HepG2 (cell line): ENCODE data around the gene GPC6. TPM values are rescaled to one million over a fixed set of nuclear protein-coding genes. Genes with fewer than 3 reads are reported as not detected.

Experiments
- ATAC-seq: fragments of 200-7000 bp; cut with Tn5 transposase; 3 replicates; pipeline ENCODE4 v1.9.1; 2020; ENCODE audit warnings: mild to moderate bottlenecking, moderate library complexity
- BruUV-seq: library from RNA; stranded (reverse); fragments of 400-500 nt; replicated peaks from 2 replicates; lab custom pipeline; 2021; lab: Mats Ljungman, UMichigan
- CTCF ChIA-PET: fragments of 300-600 bp; formaldehyde crosslinking; extraction: SDS; loops from one replicate; lab custom pipeline; 2021; ENCODE audit warnings: low total read pairs, inconsistent platforms, low intra/inter-chr PET ratio; lab: Yijun Ruan, JAX
- POLR2A ChIA-PET: fragments of 350-600 bp; sonication (Branson Sonifier 250); formaldehyde crosslinking; loops from one replicate; lab custom pipeline; 2020; ENCODE audit warnings: antibody characterized with exemption, inconsistent platforms; lab: Yijun Ruan, JAX
- DNase-seq: peaks from one replicate; pipeline ENCODE4 v3.0.0-alpha.2; 2015; ENCODE audit warnings: low spot score
- FAIRE-seq: peaks from 3 replicates; lab custom pipeline; 2011; peaks lifted over from hg19 to GRCh38; lab: Jason Lieb, UNC
- H2AFZ ChIP-seq: one replicate; pipeline ENCODE4 v1.6.1; 2011; ENCODE audit warnings: low read length, inconsistent platforms
- H3K27ac ChIP-seq: fragments of 300-600 bp; 3 replicates; pipeline ENCODE4 v1.8.0; 2011; ENCODE audit warnings: mixed run types, mild to moderate bottlenecking, mixed read lengths, low read length, inconsistent platforms; ENCODE audit not compliant: insufficient read depth; ENCODE audit errors: extremely low read length
- H3K27me3 ChIP-seq, 2 experiments: fragments of 200-600 bp in 1 of 2; 2 replicates in 1 of 2; 3 replicates in 1 of 2; pipeline versions ENCODE4 v1.6.0 to v1.8.0; 2011; ENCODE audit warnings: low read length in 2 of 2, mild to moderate bottlenecking in 2 of 2, moderate library complexity in 2 of 2, inconsistent platforms in 1 of 2; ENCODE audit not compliant: insufficient read depth in 2 of 2, control insufficient read depth in 1 of 2
- H3K36me3 ChIP-seq, 2 experiments: fragments of 200-600 bp in 1 of 2; replicated peaks in 1 of 2; 2 replicates in 1 of 2; 3 replicates in 1 of 2; pipeline versions ENCODE4 v1.5.1 to v1.8.0; 2011; ENCODE audit warnings: low read length in 2 of 2, inconsistent platforms in 1 of 2; ENCODE audit not compliant: insufficient read depth in 2 of 2, control insufficient read depth in 1 of 2
- H3K4me1 ChIP-seq: 2 replicates; pipeline ENCODE4 v1.5.1; 2012; ENCODE audit warnings: low read length, inconsistent platforms; ENCODE audit not compliant: insufficient read depth
- H3K4me2 ChIP-seq: 2 replicates; pipeline ENCODE4 v1.6.0; 2011; ENCODE audit warnings: low read depth, low read length, inconsistent platforms
- H3K4me3 ChIP-seq, 3 experiments: fragments of 200-600 bp in 1 of 3; sonication (generic), shearing (Covaris generic) in 1 of 3; replicated peaks in 1 of 3; 2 replicates each; pipeline ENCODE4 v1.5.1; 2011 to 2016; ENCODE audit warnings: low read length in 3 of 3, inconsistent platforms in 2 of 3, low read depth in 2 of 3, mild to moderate bottlenecking in 2 of 3, control low read depth in 1 of 3, mixed read lengths in 1 of 3; ENCODE audit not compliant: insufficient read depth in 1 of 3
- H3K79me2 ChIP-seq: one replicate; pipeline ENCODE4 v1.6.1; 2011; ENCODE audit warnings: low read length, inconsistent platforms; ENCODE audit not compliant: insufficient read depth
- H3K9ac ChIP-seq: 2 replicates; pipeline ENCODE4 v1.6.0; 2011; ENCODE audit warnings: mild to moderate bottlenecking, low read depth, low read length, inconsistent platforms; ENCODE audit not compliant: insufficient read depth
- H3K9me3 ChIP-seq: 2 replicates; pipeline ENCODE4 v1.5.1; 2012; ENCODE audit warnings: mild to moderate bottlenecking, low read length
- H4K20me1 ChIP-seq: 2 replicates; pipeline ENCODE4 v1.6.0; 2011; ENCODE audit warnings: inconsistent platforms, mild to moderate bottlenecking, low read length, moderate library complexity; ENCODE audit not compliant: insufficient read depth
- CREM ChIP-seq, 2 experiments: sonication (generic) in 1 of 2; formaldehyde crosslinking in 1 of 2; IDR thresholded peaks; 2 replicates each; pipeline versions ENCODE4 v1.4.0 to v1.6.1; 2016 to 2020; ENCODE audit warnings: antibody characterized with exemption in 1 of 2, mild to moderate bottlenecking in 1 of 2, missing genetic modification reagents in 1 of 2
- SMAD3 ChIP-seq: sonication (generic); formaldehyde crosslinking; IDR thresholded peaks from 2 replicates; pipeline ENCODE4 v1.4.0; 2020; ENCODE audit warnings: missing genetic modification reagents
- SMARCC2 ChIP-seq: fragments of 450-650 bp; IDR thresholded peaks from 2 replicates; pipeline ENCODE4 v1.6.1; 2017; ENCODE audit warnings: antibody characterized with exemption, mild to moderate bottlenecking
- SOX13 ChIP-seq, 3 experiments: fragments of 450-650 bp in 1 of 3; sonication (generic) in 1 of 3; formaldehyde crosslinking in 1 of 3; IDR thresholded peaks in 2 of 3; conservative IDR thresholded peaks in 1 of 3; 2 replicates each; pipeline versions ENCODE4 v1.5.0 to v1.6.1; 2016 to 2020; ENCODE audit warnings: antibody characterized with exemption in 1 of 3, mild to moderate bottlenecking in 1 of 3, missing compliant biosample characterization in 1 of 3, missing genetic modification reagents in 1 of 3, moderate library complexity in 1 of 3
- SOX5 ChIP-seq: IDR thresholded peaks from 2 replicates; pipeline ENCODE4 v1.6.1; 2016; ENCODE audit warnings: borderline replicate concordance
- SRY ChIP-seq: sonication (generic); formaldehyde crosslinking; IDR thresholded peaks from 2 replicates; pipeline ENCODE4 v1.8.0; 2022; ENCODE audit warnings: mild to moderate bottlenecking, missing genetic modification reagents
- ZNF546 ChIP-seq: sonication (generic); formaldehyde crosslinking; conservative IDR thresholded peaks from 2 replicates; pipeline ENCODE4 v1.8.1; 2023; ENCODE audit warnings: mild to moderate bottlenecking, missing genetic modification reagents
- WGBS: methylation state at CpG from one replicate; pipeline ENCODE4 v1.1.6; 2017; ENCODE audit warnings: low lambda C conversion rate; 5-methylcytosine and 5-hydroxymethylcytosine counted together
- in situ Hi-C: cut with HindIII; loops from 2 replicates; pipeline ENCODE4 v1.10.0; 2017; ENCODE audit warnings: low pct_unique_long_range_greater_than_20kb; ENCODE audit not compliant: extremely low pct_ligation_motif_present
- intact Hi-C: fragments of 100-400 bp; cut with micrococcal nuclease; formaldehyde crosslinking; loops from one replicate; pipeline ENCODE4 v1.10.0; 2022; ENCODE audit not compliant: unreplicated experiment
- polyA plus RNA-seq, 8 experiments: library from polyadenylated mRNA; depleted of rRNA in 3 of 8; stranded (reverse) in 7 of 8; unstranded in 1 of 8; fragments of >200 nt; fragmentation: Illumina TruSeq in 4 of 8; extraction: Trizol in 4 of 8; gene quantifications; 2 replicates each; pipeline versions ENCODE4 v1.2.1 to v1.2.3, GENCODE V29; 2011 to 2016; ENCODE audit warnings: low read depth in 4 of 8, missing spikeins in 1 of 8, mixed read lengths in 1 of 8; ENCODE audit not compliant: insufficient read depth in 1 of 8
- total RNA-seq, 5 experiments: library from RNA; depleted of rRNA; stranded (reverse); fragments of >200 nt; fragmentation: Illumina TruSeq; extraction: Trizol; gene quantifications; 2 replicates each; pipeline ENCODE4 v1.2.3, GENCODE V29; 2016; ENCODE audit warnings: low read depth in 1 of 5
- TF ChIP-seq, protein P1 (sequence below): IDR thresholded peaks from 2 replicates; pipeline ENCODE4 v1.6.1; 2016; ENCODE audit warnings: missing genetic modification reagents, missing compliant biosample characterization
- TF ChIP-seq, protein P2 (sequence below): sonication (generic); formaldehyde crosslinking; IDR thresholded peaks from 2 replicates; pipeline ENCODE4 v1.9.0; 2021; ENCODE audit warnings: missing genetic modification reagents, borderline replicate concordance
- TF ChIP-seq, protein P3 (sequence below): sonication (generic); formaldehyde crosslinking; IDR thresholded peaks from 2 replicates; pipeline ENCODE4 v1.4.0; 2020; ENCODE audit warnings: missing genetic modification reagents
- TF ChIP-seq, protein P4 (sequence below): sonication (generic); formaldehyde crosslinking; IDR thresholded peaks from 2 replicates; pipeline ENCODE4 v1.4.0; 2020; ENCODE audit warnings: missing genetic modification reagents

GPC6 gene
- total and polyA plus RNA-seq, 2 of the 13 experiments (the other 11 are each of a cell fraction or from before 2014, with no cell fraction given): 24.5 to 33.9 TPM

DNA sequence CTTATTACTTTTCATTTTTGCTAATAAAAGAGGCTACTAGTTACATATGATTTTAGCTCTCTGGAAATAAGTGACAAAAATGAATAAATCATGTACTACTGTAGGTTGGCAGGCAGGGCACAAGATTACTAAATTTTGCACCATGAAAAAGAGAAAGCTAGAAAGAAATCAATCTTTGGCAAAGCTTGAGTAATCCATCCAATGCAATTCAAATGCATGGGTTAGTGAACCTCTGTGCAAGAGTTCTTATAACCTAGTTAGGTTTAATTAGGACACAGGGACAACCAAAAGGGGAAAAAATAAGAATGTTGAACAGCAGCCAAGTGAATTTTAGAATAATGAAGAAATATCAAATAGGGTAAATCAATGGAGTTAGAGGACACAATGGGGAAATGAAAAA is 947.4 kb downstream of the GPC6 start:
- no peak overlapping the region for H3K9ac ChIP-seq
- POLR2A ChIA-PET: no interaction called here
- no peaks in the 10 kb centered on the region for H3K9me3 ChIP-seq
- H2AFZ ChIP-seq: no peak overlapping the region
- no peak overlapping the region for H3K4me2 ChIP-seq
- H3K79me2 ChIP-seq: no peaks in the 10 kb centered on the region
- intact Hi-C loops (no loop called here), in situ Hi-C loops (no loop called here)
- H3K4me3 ChIP-seq: no peak overlapping the region
- BruUV-seq: no TSS peak
- H3K27me3 ChIP-seq: no peaks in the 10 kb centered on the region
- TF ChIP-seq, protein P1, sequence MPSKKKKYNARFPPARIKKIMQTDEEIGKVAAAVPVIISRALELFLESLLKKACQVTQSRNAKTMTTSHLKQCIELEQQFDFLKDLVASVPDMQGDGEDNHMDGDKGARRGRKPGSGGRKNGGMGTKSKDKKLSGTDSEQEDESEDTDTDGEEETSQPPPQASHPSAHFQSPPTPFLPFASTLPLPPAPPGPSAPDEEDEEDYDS (CRISPR knock-in tag): no peak
- no peak for TF ChIP-seq CREM (IDR thresholded peaks at IDR 0.05)
- TF ChIP-seq CREM (CRISPR knock-in tag; IDR thresholded peaks at IDR 0.05): no peak
- TF ChIP-seq, protein P2, sequence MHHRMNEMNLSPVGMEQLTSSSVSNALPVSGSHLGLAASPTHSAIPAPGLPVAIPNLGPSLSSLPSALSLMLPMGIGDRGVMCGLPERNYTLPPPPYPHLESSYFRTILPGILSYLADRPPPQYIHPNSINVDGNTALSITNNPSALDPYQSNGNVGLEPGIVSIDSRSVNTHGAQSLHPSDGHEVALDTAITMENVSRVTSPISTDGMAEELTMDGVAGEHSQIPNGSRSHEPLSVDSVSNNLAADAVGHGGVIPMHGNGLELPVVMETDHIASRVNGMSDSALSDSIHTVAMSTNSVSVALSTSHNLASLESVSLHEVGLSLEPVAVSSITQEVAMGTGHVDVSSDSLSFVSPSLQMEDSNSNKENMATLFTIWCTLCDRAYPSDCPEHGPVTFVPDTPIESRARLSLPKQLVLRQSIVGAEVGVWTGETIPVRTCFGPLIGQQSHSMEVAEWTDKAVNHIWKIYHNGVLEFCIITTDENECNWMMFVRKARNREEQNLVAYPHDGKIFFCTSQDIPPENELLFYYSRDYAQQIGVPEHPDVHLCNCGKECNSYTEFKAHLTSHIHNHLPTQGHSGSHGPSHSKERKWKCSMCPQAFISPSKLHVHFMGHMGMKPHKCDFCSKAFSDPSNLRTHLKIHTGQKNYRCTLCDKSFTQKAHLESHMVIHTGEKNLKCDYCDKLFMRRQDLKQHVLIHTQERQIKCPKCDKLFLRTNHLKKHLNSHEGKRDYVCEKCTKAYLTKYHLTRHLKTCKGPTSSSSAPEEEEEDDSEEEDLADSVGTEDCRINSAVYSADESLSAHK (CRISPR knock-in tag): no peak
- no peak for DNase-seq
- no peaks in the 10 kb centered on the region for H3K36me3 ChIP-seq
- CTCF ChIA-PET: no interaction called here
- ATAC-seq: no peak
- no peaks in the 10 kb centered on the region for H4K20me1 ChIP-seq
- H3K4me1 ChIP-seq: peaks cover 21% of the 10 kb centered on the region
- no peak overlapping the region for H3K27ac ChIP-seq
- no peak for FAIRE-seq

DNA sequence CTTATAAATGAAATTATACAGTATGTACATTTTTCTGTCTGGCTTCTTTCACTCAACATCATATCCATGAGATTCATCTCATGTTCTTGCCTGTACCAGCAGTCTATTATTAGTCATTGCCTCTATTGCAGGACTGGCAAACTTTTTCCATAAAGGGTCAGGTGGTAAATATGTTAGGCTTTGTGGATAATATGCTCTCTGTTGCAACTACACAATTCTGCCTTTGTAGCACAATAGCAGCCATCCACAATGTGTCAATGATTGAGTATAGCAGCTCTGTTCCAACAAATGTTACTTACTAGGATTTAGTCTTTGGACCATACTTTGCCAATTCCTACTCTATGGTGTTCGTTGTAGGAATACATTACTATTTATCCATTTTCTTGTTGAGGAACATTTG is 948.5 kb downstream of the GPC6 start:
- ChIA-PET POLR2A (no interaction called here), CTCF (no interaction called here)
- peak; percentile 46 for DNase-seq
- Histone ChIP-seq H3K9me3 (no peaks in the 10 kb centered on the region), H3K36me3 (no peaks in the 10 kb centered on the region), H4K20me1 (no peaks in the 10 kb centered on the region), H3K4me1 (peaks cover 23% of the 10 kb centered on the region), H3K27me3 (no peaks in the 10 kb centered on the region), H3K27ac (no peak overlapping the region), H3K4me3 (no peak overlapping the region), H3K4me2 (no peak overlapping the region), H2AFZ (no peak overlapping the region), H3K79me2 (no peaks in the 10 kb centered on the region), H3K9ac (no peak overlapping the region)
- intact Hi-C loops (loop anchor here (5.0 kb wide), 1 partner anchor 208 kb away; no protein-coding TSS in a partner anchor), in situ Hi-C loops (loop anchor here (25.0 kb wide), 1 partner anchor 938 kb away; the partner anchor contains the start of gene GPC6)
- no peak for FAIRE-seq
- 61% methylated on average over 1 of the region's 1 CpG for WGBS
- ATAC-seq: peak; percentile 66
- no TSS peak for BruUV-seq
- peak; percentile 48; the same call in 1 of the 2 replicates for TF ChIP-seq SOX5 (CRISPR knock-in tag)
- TF ChIP-seq, protein P3, sequence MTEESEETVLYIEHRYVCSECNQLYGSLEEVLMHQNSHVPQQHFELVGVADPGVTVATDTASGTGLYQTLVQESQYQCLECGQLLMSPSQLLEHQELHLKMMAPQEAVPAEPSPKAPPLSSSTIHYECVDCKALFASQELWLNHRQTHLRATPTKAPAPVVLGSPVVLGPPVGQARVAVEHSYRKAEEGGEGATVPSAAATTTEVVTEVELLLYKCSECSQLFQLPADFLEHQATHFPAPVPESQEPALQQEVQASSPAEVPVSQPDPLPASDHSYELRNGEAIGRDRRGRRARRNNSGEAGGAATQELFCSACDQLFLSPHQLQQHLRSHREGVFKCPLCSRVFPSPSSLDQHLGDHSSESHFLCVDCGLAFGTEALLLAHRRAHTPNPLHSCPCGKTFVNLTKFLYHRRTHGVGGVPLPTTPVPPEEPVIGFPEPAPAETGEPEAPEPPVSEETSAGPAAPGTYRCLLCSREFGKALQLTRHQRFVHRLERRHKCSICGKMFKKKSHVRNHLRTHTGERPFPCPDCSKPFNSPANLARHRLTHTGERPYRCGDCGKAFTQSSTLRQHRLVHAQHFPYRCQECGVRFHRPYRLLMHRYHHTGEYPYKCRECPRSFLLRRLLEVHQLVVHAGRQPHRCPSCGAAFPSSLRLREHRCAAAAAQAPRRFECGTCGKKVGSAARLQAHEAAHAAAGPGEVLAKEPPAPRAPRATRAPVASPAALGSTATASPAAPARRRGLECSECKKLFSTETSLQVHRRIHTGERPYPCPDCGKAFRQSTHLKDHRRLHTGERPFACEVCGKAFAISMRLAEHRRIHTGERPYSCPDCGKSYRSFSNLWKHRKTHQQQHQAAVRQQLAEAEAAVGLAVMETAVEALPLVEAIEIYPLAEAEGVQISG (CRISPR knock-in tag): no peak
- TF ChIP-seq SMARCC2: no peak
- TF ChIP-seq SMAD3 (CRISPR knock-in tag): no peak
- TF ChIP-seq ZNF546 (CRISPR knock-in tag): no peak
- TF ChIP-seq SRY (CRISPR knock-in tag): no peak
- no peak for TF ChIP-seq SOX13 (IDR thresholded peaks at IDR 0.05)
- peak in 1 of 2 experiments; percentile 57; a peak in 2 of 4 replicates for TF ChIP-seq SOX13 (CRISPR knock-in tag; conservative IDR thresholded peaks at IDR 0.05 in 1 of 2, IDR thresholded peaks at IDR 0.05 in 1 of 2)
- TF ChIP-seq, protein P4, sequence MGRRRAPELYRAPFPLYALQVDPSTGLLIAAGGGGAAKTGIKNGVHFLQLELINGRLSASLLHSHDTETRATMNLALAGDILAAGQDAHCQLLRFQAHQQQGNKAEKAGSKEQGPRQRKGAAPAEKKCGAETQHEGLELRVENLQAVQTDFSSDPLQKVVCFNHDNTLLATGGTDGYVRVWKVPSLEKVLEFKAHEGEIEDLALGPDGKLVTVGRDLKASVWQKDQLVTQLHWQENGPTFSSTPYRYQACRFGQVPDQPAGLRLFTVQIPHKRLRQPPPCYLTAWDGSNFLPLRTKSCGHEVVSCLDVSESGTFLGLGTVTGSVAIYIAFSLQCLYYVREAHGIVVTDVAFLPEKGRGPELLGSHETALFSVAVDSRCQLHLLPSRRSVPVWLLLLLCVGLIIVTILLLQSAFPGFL (CRISPR knock-in tag): no peak
